K562 (cell line): ENCODE measurements around the gene NUP155. TPM values are rescaled to one million over a fixed set of nuclear protein-coding genes. Genes with fewer than 3 reads are reported as not detected.
A peak's percentile ranks its signal among the peaks of the same experiment; 100 is the strongest.

ENCODE experiments used
- EHMT2 ChIP-seq: fragments of 450-650 bp; IDR thresholded peaks from 2 replicates; pipeline ENCODE4 v1.6.1; 2018; ENCODE audit warnings: antibody characterized with exemption
- EZH2 ChIP-seq: IDR thresholded peaks from 2 replicates; pipeline ENCODE4 v1.6.1; 2012; ENCODE audit warnings: low read depth, mild to moderate bottlenecking, inconsistent platforms, low read length, borderline replicate concordance
- FOXA3 ChIP-seq, 2 experiments: fragments of 450-650 bp in 1 of 2; sonication (generic) in 1 of 2; formaldehyde crosslinking; IDR thresholded peaks in 1 of 2; conservative IDR thresholded peaks in 1 of 2; 2 replicates each; pipeline versions ENCODE4 v1.4.0 to v1.8.0; 2020 to 2022; ENCODE audit warnings: mild to moderate bottlenecking in 2 of 2, missing genetic modification reagents in 1 of 2
- HDAC6 ChIP-seq: IDR thresholded peaks from 2 replicates; pipeline ENCODE4 v1.6.1; 2012; ENCODE audit warnings: low read depth, mild to moderate bottlenecking, control low read depth, inconsistent platforms, low read length, moderate library complexity
- NCOA1 ChIP-seq: fragments of 450-650 bp; IDR thresholded peaks from 2 replicates; pipeline ENCODE4 v1.6.1; 2016; ENCODE audit warnings: low read depth
- TEAD1 ChIP-seq, 2 experiments: fragments of 450-650 bp in 1 of 2; sonication (generic) in 1 of 2; formaldehyde crosslinking; IDR thresholded peaks; 2 replicates each; pipeline versions ENCODE4 v1.4.0 to v1.8.0; 2020 to 2022; ENCODE audit warnings: mild to moderate bottlenecking in 2 of 2, missing genetic modification reagents in 1 of 2
- YBX1 ChIP-seq: fragments of 450-650 bp; IDR thresholded peaks from 2 replicates; pipeline ENCODE4 v1.7.1; 2016; ENCODE audit warnings: mild to moderate bottlenecking
- ZBTB17 ChIP-seq: fragments of 450-650 bp; formaldehyde crosslinking; IDR thresholded peaks from 2 replicates; pipeline ENCODE4 v1.4.0; 2020; ENCODE audit warnings: mild to moderate bottlenecking
- ZSCAN32 ChIP-seq: fragments of 450-650 bp; formaldehyde crosslinking; IDR thresholded peaks from 2 replicates; pipeline ENCODE4 v1.4.0; 2020; ENCODE audit warnings: mild to moderate bottlenecking, moderate library complexity
- polyA plus RNA-seq, 8 experiments: library from polyadenylated mRNA; depleted of rRNA in 4 of 8; stranded (reverse) in 5 of 8; unstranded in 3 of 8; fragments of >200 nt; fragmentation: Nextera tagmentation in 2 of 8; fragmentation: Illumina TruSeq in 1 of 8; extraction: Ambion mirVana in 2 of 8; extraction: Trizol in 1 of 8; gene quantifications; 2 replicates each; pipeline versions ENCODE4 v1.2.1 to v1.2.3, GENCODE V29; 2011 to 2014; ENCODE audit warnings: inconsistent platforms in 1 of 8, missing spikeins in 1 of 8
- total RNA-seq, 7 experiments: library from RNA; depleted of rRNA in 6 of 7; stranded (reverse); fragments of >200 nt in 6 of 7; fragmentation: Illumina TruSeq in 2 of 7; extraction: Trizol in 2 of 7; gene quantifications; 2 replicates each; pipeline versions ENCODE4 v1.2.1 to v1.2.3, GENCODE V29; 2011 to 2021; ENCODE audit warnings: low replicate concordance in 1 of 7
- TF ChIP-seq, protein P1 (sequence below): fragments of 450-650 bp; formaldehyde crosslinking; IDR thresholded peaks from 2 replicates; pipeline ENCODE4 v1.4.0; 2022; ENCODE audit warnings: missing genetic modification characterization
- TF ChIP-seq, protein P2 (sequence below), 2 experiments: IDR thresholded peaks; 2 replicates each; pipeline ENCODE4 v1.6.1; 2012; ENCODE audit warnings: improper control_type of control experiment in 2 of 2, low read depth in 2 of 2, low read length in 2 of 2, borderline replicate concordance in 1 of 2
- TF ChIP-seq, protein P3 (sequence below): sonication (generic); formaldehyde crosslinking; IDR thresholded peaks from 2 replicates; pipeline ENCODE4 v1.8.0; 2023; ENCODE audit warnings: missing genetic modification reagents, mild to moderate bottlenecking, borderline replicate concordance
- TF ChIP-seq, protein P4 (sequence below): sonication (generic); formaldehyde crosslinking; IDR thresholded peaks from 2 replicates; pipeline ENCODE4 v1.8.0; 2022; ENCODE audit warnings: mild to moderate bottlenecking, missing genetic modification reagents

The NUP155 gene
- total and polyA plus RNA-seq, 9 of the 15 experiments (the other 6 are each of a cell fraction or from before 2014, with no cell fraction given) = 39.3 to 130 (median 77.0) TPM

DNA sequence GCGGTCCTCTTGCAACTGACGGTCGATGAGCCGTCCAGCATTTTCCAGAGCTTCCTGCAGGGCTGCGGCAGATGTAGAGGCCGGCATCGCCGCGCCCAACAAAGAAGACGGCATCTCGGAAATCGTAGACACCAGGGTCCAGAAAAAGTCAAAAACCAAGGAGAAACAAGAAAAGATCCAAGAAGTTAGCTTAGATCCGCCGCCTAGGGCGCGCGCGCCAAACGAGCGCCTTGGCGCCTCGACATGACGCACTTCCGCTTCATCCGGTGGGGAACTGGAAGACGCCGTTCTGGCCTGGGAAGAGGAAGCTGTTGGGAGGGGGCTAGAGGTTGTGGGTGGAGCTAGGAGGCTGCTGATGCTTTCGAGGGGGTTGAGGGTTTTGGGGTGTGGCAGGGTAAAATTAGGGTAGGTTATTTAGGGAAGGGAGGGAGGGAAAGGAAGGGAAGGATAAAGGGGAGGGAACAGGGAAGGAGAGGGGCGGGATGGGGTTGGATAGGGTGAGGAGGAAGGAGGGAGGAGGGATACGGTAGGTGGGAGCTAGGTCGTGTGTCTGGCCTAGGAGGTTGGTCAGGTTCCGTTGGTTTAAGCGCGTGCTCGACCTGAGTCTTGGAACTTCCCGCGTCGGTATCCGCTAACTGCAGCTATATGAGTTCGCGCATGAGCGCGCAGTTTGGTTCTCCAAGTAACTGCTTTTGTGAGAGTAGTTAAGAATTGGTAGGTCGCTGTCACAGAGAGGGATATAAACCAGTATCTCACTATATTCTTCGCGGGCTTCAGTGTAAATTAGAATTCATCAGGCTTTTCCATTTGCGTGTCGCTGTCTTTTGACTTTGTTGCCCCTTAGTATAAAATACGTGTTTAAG is at the start of gene NUP155 (continued):
- TF ChIP-seq TEAD1 (CRISPR knock-in tag; IDR thresholded peaks at IDR 0.05) (peak in 1 of 2 experiments; percentile 42; a peak in 1 of 4 replicates), NCOA1 (peak; percentile 92), ZSCAN32 (CRISPR knock-in tag) (no peak), EHMT2 (peak; percentile 92), ZBTB17 (peak; percentile 58; the same call in 1 of the 2 replicates), HDAC6 (no peak), YBX1 (no peak; the same call in 1 of the 2 replicates), EZH2 (no peak), FOXA3 (CRISPR knock-in tag; conservative IDR thresholded peaks at IDR 0.05 in 1 of 2, IDR thresholded peaks at IDR 0.05 in 1 of 2) (no peak)
- TF ChIP-seq, protein P1, sequence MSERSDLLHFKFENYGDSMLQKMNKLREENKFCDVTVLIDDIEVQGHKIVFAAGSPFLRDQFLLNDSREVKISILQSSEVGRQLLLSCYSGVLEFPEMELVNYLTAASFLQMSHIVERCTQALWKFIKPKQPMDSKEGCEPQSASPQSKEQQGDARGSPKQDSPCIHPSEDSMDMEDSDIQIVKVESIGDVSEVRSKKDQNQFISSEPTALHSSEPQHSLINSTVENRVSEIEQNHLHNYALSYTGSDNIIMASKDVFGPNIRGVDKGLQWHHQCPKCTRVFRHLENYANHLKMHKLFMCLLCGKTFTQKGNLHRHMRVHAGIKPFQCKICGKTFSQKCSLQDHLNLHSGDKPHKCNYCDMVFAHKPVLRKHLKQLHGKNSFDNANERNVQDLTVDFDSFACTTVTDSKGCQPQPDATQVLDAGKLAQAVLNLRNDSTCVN (CRISPR knock-in tag) = peak; percentile 99
- TF ChIP-seq, protein P2, sequence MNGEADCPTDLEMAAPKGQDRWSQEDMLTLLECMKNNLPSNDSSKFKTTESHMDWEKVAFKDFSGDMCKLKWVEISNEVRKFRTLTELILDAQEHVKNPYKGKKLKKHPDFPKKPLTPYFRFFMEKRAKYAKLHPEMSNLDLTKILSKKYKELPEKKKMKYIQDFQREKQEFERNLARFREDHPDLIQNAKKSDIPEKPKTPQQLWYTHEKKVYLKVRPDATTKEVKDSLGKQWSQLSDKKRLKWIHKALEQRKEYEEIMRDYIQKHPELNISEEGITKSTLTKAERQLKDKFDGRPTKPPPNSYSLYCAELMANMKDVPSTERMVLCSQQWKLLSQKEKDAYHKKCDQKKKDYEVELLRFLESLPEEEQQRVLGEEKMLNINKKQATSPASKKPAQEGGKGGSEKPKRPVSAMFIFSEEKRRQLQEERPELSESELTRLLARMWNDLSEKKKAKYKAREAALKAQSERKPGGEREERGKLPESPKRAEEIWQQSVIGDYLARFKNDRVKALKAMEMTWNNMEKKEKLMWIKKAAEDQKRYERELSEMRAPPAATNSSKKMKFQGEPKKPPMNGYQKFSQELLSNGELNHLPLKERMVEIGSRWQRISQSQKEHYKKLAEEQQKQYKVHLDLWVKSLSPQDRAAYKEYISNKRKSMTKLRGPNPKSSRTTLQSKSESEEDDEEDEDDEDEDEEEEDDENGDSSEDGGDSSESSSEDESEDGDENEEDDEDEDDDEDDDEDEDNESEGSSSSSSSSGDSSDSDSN (IDR thresholded peaks at IDR 0.05; ENCODE audit: borderline replicate concordance in 1 of 2, low read depth in 2 of 2, low read length in 2 of 2) = 0 out of 4 replicates have a peak, but pooled peaks of 1 of the 2 experiments have one; percentile 18
- TF ChIP-seq, protein P3, sequence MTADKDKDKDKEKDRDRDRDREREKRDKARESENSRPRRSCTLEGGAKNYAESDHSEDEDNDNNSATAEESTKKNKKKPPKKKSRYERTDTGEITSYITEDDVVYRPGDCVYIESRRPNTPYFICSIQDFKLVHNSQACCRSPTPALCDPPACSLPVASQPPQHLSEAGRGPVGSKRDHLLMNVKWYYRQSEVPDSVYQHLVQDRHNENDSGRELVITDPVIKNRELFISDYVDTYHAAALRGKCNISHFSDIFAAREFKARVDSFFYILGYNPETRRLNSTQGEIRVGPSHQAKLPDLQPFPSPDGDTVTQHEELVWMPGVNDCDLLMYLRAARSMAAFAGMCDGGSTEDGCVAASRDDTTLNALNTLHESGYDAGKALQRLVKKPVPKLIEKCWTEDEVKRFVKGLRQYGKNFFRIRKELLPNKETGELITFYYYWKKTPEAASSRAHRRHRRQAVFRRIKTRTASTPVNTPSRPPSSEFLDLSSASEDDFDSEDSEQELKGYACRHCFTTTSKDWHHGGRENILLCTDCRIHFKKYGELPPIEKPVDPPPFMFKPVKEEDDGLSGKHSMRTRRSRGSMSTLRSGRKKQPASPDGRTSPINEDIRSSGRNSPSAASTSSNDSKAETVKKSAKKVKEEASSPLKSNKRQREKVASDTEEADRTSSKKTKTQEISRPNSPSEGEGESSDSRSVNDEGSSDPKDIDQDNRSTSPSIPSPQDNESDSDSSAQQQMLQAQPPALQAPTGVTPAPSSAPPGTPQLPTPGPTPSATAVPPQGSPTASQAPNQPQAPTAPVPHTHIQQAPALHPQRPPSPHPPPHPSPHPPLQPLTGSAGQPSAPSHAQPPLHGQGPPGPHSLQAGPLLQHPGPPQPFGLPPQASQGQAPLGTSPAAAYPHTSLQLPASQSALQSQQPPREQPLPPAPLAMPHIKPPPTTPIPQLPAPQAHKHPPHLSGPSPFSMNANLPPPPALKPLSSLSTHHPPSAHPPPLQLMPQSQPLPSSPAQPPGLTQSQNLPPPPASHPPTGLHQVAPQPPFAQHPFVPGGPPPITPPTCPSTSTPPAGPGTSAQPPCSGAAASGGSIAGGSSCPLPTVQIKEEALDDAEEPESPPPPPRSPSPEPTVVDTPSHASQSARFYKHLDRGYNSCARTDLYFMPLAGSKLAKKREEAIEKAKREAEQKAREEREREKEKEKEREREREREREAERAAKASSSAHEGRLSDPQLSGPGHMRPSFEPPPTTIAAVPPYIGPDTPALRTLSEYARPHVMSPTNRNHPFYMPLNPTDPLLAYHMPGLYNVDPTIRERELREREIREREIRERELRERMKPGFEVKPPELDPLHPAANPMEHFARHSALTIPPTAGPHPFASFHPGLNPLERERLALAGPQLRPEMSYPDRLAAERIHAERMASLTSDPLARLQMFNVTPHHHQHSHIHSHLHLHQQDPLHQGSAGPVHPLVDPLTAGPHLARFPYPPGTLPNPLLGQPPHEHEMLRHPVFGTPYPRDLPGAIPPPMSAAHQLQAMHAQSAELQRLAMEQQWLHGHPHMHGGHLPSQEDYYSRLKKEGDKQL (CRISPR knock-in tag) = no peak
- TF ChIP-seq, protein P4, sequence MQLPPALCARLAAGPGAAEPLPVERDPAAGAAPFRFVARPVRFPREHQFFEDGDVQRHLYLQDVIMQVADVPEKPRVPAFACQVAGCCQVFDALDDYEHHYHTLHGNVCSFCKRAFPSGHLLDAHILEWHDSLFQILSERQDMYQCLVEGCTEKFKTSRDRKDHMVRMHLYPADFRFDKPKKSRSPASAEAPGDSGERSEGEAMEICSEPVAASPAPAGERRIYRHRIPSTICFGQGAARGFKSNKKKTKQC = peak; percentile 93
